Activated CD4-positive, alpha-beta memory T cell treated with anti-CD3 and anti-CD28 coated beads, Interleukin-2, amount 10 ng/mL, durations not matched to agents 7 days and 5 days (primary cell): ENCODE results near the gene KCNC4. TPM values are rescaled to one million over a fixed set of nuclear protein-coding genes. Genes with fewer than 3 reads are reported as not detected.

Source experiments
- CTCF ChIA-PET: fragments of 350-600 bp; sonication (Branson Sonifier 250); formaldehyde crosslinking; loops from one replicate; lab custom pipeline; 2021; ENCODE audit warnings: antibody characterized with exemption, inconsistent platforms; lab: Charles Lee
- POLR2A ChIA-PET: fragments of 350-600 bp; sonication (Branson Sonifier 250); formaldehyde crosslinking; loops from one replicate; lab custom pipeline; 2021; ENCODE audit warnings: antibody characterized with exemption; lab: Charles Lee
- DNase-seq: peaks from one replicate; pipeline ENCODE4 v3.0.0-alpha.2; 2020
- H3K27ac Mint-ChIP-seq: one replicate; pipeline ENCODE4 v1.8.0; 2021; ENCODE audit warnings: mild to moderate bottlenecking, mixed read lengths
- H3K27me3 Mint-ChIP-seq: one replicate; pipeline ENCODE4 v1.8.0; 2021; ENCODE audit warnings: mixed read lengths
- H3K36me3 Mint-ChIP-seq: one replicate; pipeline ENCODE4 v1.8.0; 2021; ENCODE audit warnings: low read depth, mixed read lengths
- H3K4me1 Mint-ChIP-seq: one replicate; pipeline ENCODE4 v1.8.0; 2021; ENCODE audit warnings: mixed read lengths
- H3K4me3 Mint-ChIP-seq: one replicate; pipeline ENCODE4 v1.8.0; 2021; ENCODE audit warnings: mild to moderate bottlenecking, mixed read lengths
- H3K9me3 Mint-ChIP-seq: one replicate; pipeline ENCODE4 v1.8.0; 2021; ENCODE audit warnings: mixed read lengths
- total RNA-seq, 2 experiments: library from RNA; stranded (reverse); gene quantifications; one replicate each; pipeline ENCODE4 v1.2.3, GENCODE V29; 2021

KCNC4 gene
- total RNA-seq, 2 experiments from 2014 or later = 6.8 to 8.1 TPM

GRCh38 chr1:110242062-110242461, 31.9 kb downstream of the KCNC4 start:
- Mint-ChIP-seq H3K27ac (no peak overlapping the region), H3K4me3 (no peak overlapping the region), H3K27me3 (no peaks in the 10 kb centered on the region), H3K36me3 (peaks cover 3% of the 10 kb centered on the region), H3K4me1 (peaks cover 2% of the 10 kb centered on the region), H3K9me3 (no peaks in the 10 kb centered on the region)
- ChIA-PET CTCF (interaction anchor here (1.7 kb wide), 1 partner anchor 39 kb away, joined by 5 read pairs; no protein-coding TSS in a partner anchor), POLR2A (no interaction called here)
- no peak for DNase-seq

GRCh38 chr1:110242731-110243130, 32.6 kb downstream of the KCNC4 start:
- ChIA-PET CTCF (interaction anchor here (1.7 kb wide), 1 partner anchor 39 kb away, joined by 5 read pairs; no protein-coding TSS in a partner anchor), POLR2A (no interaction called here)
- H3K4me3 Mint-ChIP-seq = no peak overlapping the region
- H3K36me3 Mint-ChIP-seq = peaks cover 3% of the 10 kb centered on the region
- no peaks in the 10 kb centered on the region for H3K9me3 Mint-ChIP-seq
- no peaks in the 10 kb centered on the region for H3K4me1 Mint-ChIP-seq
- no peak overlapping the region for H3K27ac Mint-ChIP-seq
- DNase-seq = no peak
- no peaks in the 10 kb centered on the region for H3K27me3 Mint-ChIP-seq

DNA sequence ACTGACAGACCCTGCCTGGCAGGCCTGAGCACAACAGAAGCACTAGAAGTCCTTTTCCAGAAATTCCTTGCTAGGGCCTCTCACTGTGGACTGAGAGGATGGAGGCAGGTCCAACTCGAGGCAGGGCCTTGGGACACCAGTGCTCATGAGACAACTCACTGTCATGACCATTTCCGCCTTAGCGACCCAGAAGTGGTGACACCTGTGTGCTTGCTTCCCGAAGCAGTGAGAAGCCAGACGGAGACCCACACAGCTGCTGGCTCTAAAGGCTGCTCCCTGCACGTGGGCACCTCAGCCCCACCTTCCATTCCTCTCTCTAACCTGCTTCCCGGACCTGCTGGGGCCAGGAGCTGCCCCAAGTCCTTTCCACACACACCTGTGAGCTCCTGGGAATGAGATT, 33.0 kb downstream of the KCNC4 start:
- H3K27ac Mint-ChIP-seq = no peak overlapping the region
- POLR2A ChIA-PET = no interaction called here

GRCh38 chr1:110243574-110243973, 33.5 kb downstream of the KCNC4 start:
- DNase-seq = no peak
- CTCF ChIA-PET = interaction anchor here (1.7 kb wide), 1 partner anchor 40 kb away, joined by 5 read pairs; no protein-coding TSS in a partner anchor
- Mint-ChIP-seq H3K9me3 (no peaks in the 10 kb centered on the region), H3K4me3 (no peak overlapping the region), H3K27ac (no peak overlapping the region), H3K27me3 (no peaks in the 10 kb centered on the region), H3K36me3 (peaks cover 3% of the 10 kb centered on the region), H3K4me1 (no peaks in the 10 kb centered on the region)
- POLR2A ChIA-PET = interaction anchor here (1.6 kb wide), 1 partner anchor 95 kb away, joined by 3 read pairs; the partner anchor contains the start of gene RBM15

More for the DNA sequence above, 33.0 kb downstream of the KCNC4 start:
- CTCF ChIA-PET = interaction anchor here (1.7 kb wide), 1 partner anchor 40 kb away, joined by 5 read pairs; no protein-coding TSS in a partner anchor
- DNase-seq = no peak
- Mint-ChIP-seq H3K27me3 (no peaks in the 10 kb centered on the region), H3K9me3 (no peaks in the 10 kb centered on the region), H3K36me3 (peaks cover 3% of the 10 kb centered on the region), H3K4me1 (no peaks in the 10 kb centered on the region), H3K4me3 (no peak overlapping the region)

DNA sequence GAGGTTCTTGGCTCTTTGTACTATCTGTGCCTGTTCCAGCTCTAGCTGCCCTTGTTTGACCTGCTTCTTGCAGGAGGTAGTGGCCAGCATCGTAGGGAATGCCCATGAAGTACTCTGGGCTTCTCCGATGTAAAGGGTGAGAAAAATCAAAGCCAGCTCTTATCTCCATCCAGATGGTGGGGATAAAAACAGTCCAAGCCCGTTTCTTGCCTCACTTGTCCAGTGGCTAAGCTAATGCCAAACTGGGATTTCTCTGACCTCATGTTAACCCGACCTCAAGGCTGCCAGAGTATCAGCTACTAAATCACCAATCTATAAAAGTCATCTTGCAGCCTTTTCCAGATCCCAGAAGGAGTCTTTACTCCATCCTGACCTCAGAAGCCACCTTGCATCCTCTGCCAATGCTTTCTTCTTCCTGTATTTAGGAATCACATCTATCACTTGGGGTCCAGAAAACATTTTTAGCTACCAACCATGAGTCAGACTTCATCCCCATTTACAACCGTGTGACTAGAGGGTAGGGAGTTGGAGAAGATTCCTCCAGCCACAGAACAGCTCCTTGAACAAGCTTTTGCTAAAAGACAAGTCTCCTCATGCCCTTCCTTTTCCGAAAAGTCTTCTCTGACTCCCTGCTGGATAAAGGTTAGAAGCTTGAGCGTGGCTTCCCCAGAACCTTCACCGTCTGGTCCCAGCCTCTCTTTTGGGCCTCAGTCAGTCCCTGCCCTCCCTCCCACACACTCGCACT, 35.9 kb downstream of the KCNC4 start:
- POLR2A ChIA-PET = interaction anchor here (0.6 kb wide), 2 partner anchors 9 to 45 kb away, joined by 3 read pairs; no protein-coding TSS in a partner anchor

DNA sequence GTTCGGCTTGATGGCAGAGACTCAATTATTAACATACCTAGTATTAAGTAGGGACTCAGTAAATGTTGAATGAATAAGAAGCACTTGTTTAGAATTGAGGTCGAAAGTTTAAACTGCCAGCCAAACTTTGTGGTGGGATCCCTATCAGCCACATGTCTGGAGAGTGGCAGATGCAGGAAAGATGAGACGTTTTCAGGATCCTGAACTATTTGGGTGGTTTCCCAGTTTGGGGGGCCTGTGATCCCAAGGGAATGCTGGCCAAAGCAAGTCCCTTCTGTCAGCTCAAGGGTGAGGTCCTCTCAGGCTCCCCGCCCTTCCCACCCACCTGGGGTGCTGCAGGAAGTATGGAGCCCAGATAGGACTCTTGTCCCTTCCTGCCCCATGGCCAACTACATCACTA, 38.6 kb downstream of the KCNC4 start:
- POLR2A ChIA-PET = no interaction called here
- H3K27me3 Mint-ChIP-seq = no peaks in the 10 kb centered on the region
- H3K4me3 Mint-ChIP-seq = no peak overlapping the region
- CTCF ChIA-PET = no interaction called here
- no peak overlapping the region for H3K27ac Mint-ChIP-seq
- DNase-seq = no peak
- H3K36me3 Mint-ChIP-seq = no peaks in the 10 kb centered on the region
- no peaks in the 10 kb centered on the region for H3K9me3 Mint-ChIP-seq
- no peaks in the 10 kb centered on the region for H3K4me1 Mint-ChIP-seq

More for the DNA sequence above, 35.9 kb downstream of the KCNC4 start:
- CTCF ChIA-PET = interaction anchor here (1.4 to 1.5 kb wide), 2 partner anchors 38 to 250 kb away, joined by 4 read pairs; no protein-coding TSS in a partner anchor
- no peak for DNase-seq
- Mint-ChIP-seq H3K4me3 (no peak overlapping the region), H3K4me1 (no peaks in the 10 kb centered on the region), H3K27me3 (no peaks in the 10 kb centered on the region), H3K36me3 (no peaks in the 10 kb centered on the region), H3K27ac (no peak overlapping the region), H3K9me3 (no peaks in the 10 kb centered on the region)

- no peaks in the 10 kb centered on the region for H3K36me3 Mint-ChIP-seq
- POLR2A ChIA-PET = interaction anchor here (0.8 kb wide), 1 partner anchor 48 kb away, joined by 3 read pairs; no protein-coding TSS in a partner anchor
- no peak overlapping the region for H3K27ac Mint-ChIP-seq
- no peak for DNase-seq
- no peaks in the 10 kb centered on the region for H3K9me3 Mint-ChIP-seq
- CTCF ChIA-PET = no interaction called here
- no peaks in the 10 kb centered on the region for H3K4me1 Mint-ChIP-seq
- H3K4me3 Mint-ChIP-seq = no peak overlapping the region
- no peaks in the 10 kb centered on the region for H3K27me3 Mint-ChIP-seq
These were observed 39.1 kb downstream of the KCNC4 start for GRCh38 chr1:110249256-110249655.

DNA sequence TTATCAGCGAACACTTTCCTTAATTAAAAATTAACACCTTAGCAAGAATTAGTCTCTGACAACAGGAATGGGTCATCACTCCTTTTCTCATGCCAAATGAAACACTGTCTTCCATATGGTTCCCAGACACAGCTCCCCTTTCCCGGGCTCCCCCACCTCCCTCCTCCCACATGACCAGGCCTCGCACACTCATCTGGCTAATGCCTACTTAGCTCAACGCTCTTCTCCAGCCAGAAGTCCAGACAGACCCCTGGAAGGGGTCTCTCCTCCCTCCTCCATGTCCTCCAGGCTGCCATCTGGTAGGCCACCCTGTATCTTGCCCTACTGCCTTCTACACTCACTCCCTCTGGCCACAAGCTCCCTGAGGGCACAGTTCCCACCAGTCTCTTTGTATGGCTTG, 39.9 kb downstream of the KCNC4 start:
- H3K27me3 Mint-ChIP-seq = no peaks in the 10 kb centered on the region
- H3K27ac Mint-ChIP-seq = no peak overlapping the region
- ChIA-PET CTCF (no interaction called here), POLR2A (interaction anchor here (0.8 kb wide), 1 partner anchor 47 kb away, joined by 3 read pairs; no protein-coding TSS in a partner anchor)
- no peaks in the 10 kb centered on the region for H3K4me1 Mint-ChIP-seq
- H3K36me3 Mint-ChIP-seq = no peaks in the 10 kb centered on the region
- no peak for DNase-seq
- no peaks in the 10 kb centered on the region for H3K9me3 Mint-ChIP-seq
- no peak overlapping the region for H3K4me3 Mint-ChIP-seq

GRCh38 chr1:110250749-110251148, 40.6 kb downstream of the KCNC4 start:
- H3K9me3 Mint-ChIP-seq = no peaks in the 10 kb centered on the region
- H3K36me3 Mint-ChIP-seq = no peaks in the 10 kb centered on the region
- no peak overlapping the region for H3K27ac Mint-ChIP-seq
- DNase-seq = no peak
- no peaks in the 10 kb centered on the region for H3K27me3 Mint-ChIP-seq
- CTCF ChIA-PET = no interaction called here
- H3K4me1 Mint-ChIP-seq = no peaks in the 10 kb centered on the region
- POLR2A ChIA-PET = no interaction called here
- no peak overlapping the region for H3K4me3 Mint-ChIP-seq

- no peaks in the 10 kb centered on the region for H3K9me3 Mint-ChIP-seq
- CTCF ChIA-PET = no interaction called here
These were observed 43.1 kb downstream of the KCNC4 start for GRCh38 chr1:110253213-110253612.

GRCh38 chr1:110254604-110255391, 44.7 kb downstream of the KCNC4 start:
- Mint-ChIP-seq H3K9me3 (no peaks in the 10 kb centered on the region), H3K4me1 (no peaks in the 10 kb centered on the region), H3K36me3 (no peaks in the 10 kb centered on the region), H3K27me3 (no peaks in the 10 kb centered on the region), H3K27ac (no peak overlapping the region), H3K4me3 (no peak overlapping the region)
- ChIA-PET CTCF (interaction anchor here (0.6 to 2.6 kb wide), 3 partner anchors 47 to 1192 kb away, joined by 3 to 7 read pairs (median 3); no protein-coding TSS in a partner anchor), POLR2A (no interaction called here)
- no peak for DNase-seq

More at GRCh38 chr1:110253213-110253612, 43.1 kb downstream of the KCNC4 start:
- DNase-seq = no peak
- Mint-ChIP-seq H3K27me3 (no peaks in the 10 kb centered on the region), H3K36me3 (no peaks in the 10 kb centered on the region), H3K27ac (no peak overlapping the region), H3K4me3 (no peak overlapping the region), H3K4me1 (no peaks in the 10 kb centered on the region)
- POLR2A ChIA-PET = no interaction called here

DNA sequence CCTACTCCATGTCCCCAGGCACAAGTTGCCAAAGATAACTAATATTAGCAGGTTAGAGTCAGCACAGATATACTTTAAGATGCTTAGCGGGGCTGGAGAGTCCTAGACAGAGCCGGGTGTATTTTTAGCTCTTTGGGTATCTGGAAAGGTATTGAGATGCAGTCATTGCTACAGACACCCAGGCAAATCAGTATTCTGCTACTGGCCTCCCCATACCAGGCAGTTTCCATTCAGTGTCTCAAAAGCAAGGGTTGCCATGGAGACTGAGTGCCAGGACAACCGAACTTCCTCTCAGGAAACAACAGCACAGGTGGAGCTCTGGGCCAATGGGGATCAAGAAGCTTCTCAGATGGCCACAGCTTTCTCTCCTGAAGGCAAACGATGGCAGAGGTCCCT, 45.3 kb downstream of the KCNC4 start:
- CTCF ChIA-PET = interaction anchor here (1.4 to 2.6 kb wide), 2 partner anchors 48 to 240 kb away, joined by 3 to 7 read pairs; no protein-coding TSS in a partner anchor
- Mint-ChIP-seq H3K27ac (no peak overlapping the region), H3K4me1 (no peaks in the 10 kb centered on the region), H3K9me3 (no peaks in the 10 kb centered on the region), H3K4me3 (no peak overlapping the region), H3K27me3 (no peaks in the 10 kb centered on the region), H3K36me3 (no peaks in the 10 kb centered on the region)
- POLR2A ChIA-PET = no interaction called here
- DNase-seq = no peak

DNA sequence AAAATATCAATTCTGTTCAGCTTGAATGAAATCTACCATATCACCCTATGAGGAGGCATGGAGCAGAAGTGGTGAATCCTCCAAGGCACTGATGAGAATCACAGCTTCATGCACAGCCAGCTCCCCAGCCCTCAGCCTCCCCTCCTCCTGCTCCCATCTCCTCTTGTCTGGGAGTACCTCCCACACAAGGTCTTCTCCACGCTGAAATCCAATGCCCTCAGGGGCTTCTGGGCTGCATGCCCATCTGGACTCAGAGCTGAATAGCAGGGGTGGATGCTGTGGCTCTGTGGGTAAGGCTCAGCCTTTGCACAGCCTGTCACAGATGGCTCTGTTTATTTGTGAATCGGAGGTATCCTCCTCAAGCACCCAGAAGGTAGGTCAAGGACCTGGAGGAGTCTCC, 48.6 kb downstream of the KCNC4 start:
- Mint-ChIP-seq H3K36me3 (no peaks in the 10 kb centered on the region), H3K27ac (no peak overlapping the region), H3K4me1 (no peaks in the 10 kb centered on the region), H3K27me3 (peaks cover 5% of the 10 kb centered on the region), H3K4me3 (no peak overlapping the region), H3K9me3 (no peaks in the 10 kb centered on the region)
- ChIA-PET CTCF (interaction anchor here (1.4 to 1.5 kb wide), 2 partner anchors 51 to 56 kb away, joined by 4 to 6 read pairs; no protein-coding TSS in a partner anchor), POLR2A (no interaction called here)
- no peak for DNase-seq
